ENCODE results near the gene LRRC26. TPM values are rescaled to one million over a fixed set of nuclear protein-coding genes. Genes with fewer than 3 reads are reported as not detected.

Gene LRRC26
- total and polyA plus RNA-seq, 2 of the 13 experiments (the other 11 are each of a cell fraction or from before 2014, with no cell fraction given), result not detected

- FAIRE-seq (no peak), ATAC-seq (peak; percentile 10; the same call in 1 of the 3 replicates), DNase-seq (ENCODE audit: low spot score) (no peak)
- Histone ChIP-seq H3K79me2 (ENCODE audit: insufficient read depth, low read length) (no peaks in the 10 kb centered on the region), H3K4me3 (replicated peaks in 1 of 3; ENCODE audit: insufficient read depth in 1 of 3, low read depth in 2 of 3, low read length in 3 of 3) (no peak overlapping the region), H3K27me3 (ENCODE audit: control insufficient read depth in 1 of 2, insufficient read depth in 2 of 2, low read length in 2 of 2) (peaks cover 16 to 63% of the 10 kb centered on the region in 2 experiments), H3K4me2 (ENCODE audit: low read depth, low read length) (no peak overlapping the region), H3K9me3 (ENCODE audit: low read length) (no peaks in the 10 kb centered on the region), H4K20me1 (ENCODE audit: insufficient read depth, low read length) (no peaks in the 10 kb centered on the region), H3K9ac (ENCODE audit: insufficient read depth, low read depth, low read length) (no peak overlapping the region), H3K4me1 (ENCODE audit: insufficient read depth, low read length) (peaks cover 19% of the 10 kb centered on the region), H2AFZ (ENCODE audit: low read length) (no peak overlapping the region), H3K27ac (ENCODE audit: extremely low read length, insufficient read depth, low read length) (no peak overlapping the region), H3K36me3 (replicated peaks in 1 of 2; ENCODE audit: control insufficient read depth in 1 of 2, insufficient read depth in 2 of 2, low read length in 2 of 2) (no peaks in the 10 kb centered on the region)
- ChIA-PET CTCF (ENCODE audit: low intra/inter-chr PET ratio, low total read pairs) (no interaction called here), POLR2A (no interaction called here)
- TF ChIP-seq IKZF1 (IDR thresholded peaks at IDR 0.05), result no peak
- peak; percentile 55 to 89 for TF ChIP-seq REST (IDR thresholded peaks at IDR 0.05; ENCODE audit: borderline replicate concordance in 1 of 2, low read depth in 1 of 2, low read length in 2 of 2)
- TF ChIP-seq MIER2 (CRISPR knock-in tag; IDR thresholded peaks at IDR 0.05), result peak; percentile 76; the same call in 1 of the 2 replicates
- no peak for TF ChIP-seq MTA3 (CRISPR knock-in tag; IDR thresholded peaks at IDR 0.05)
- no TSS peak for BruUV-seq (replicated peaks)
- intact Hi-C loops (cut with micrococcal nuclease; ENCODE audit: unreplicated experiment), result no loop called here
- in situ Hi-C loops (cut with HindIII; ENCODE audit: extremely low pct_ligation_motif_present, low pct_unique_long_range_greater_than_20kb), result no loop called here
- WGBS (ENCODE audit: low lambda C conversion rate), result 0% methylated on average over 4 of the region's 9 CpGs
Measured at GRCh38 chr9:137146527-137146918, 23.3 kb downstream of the LRRC26 start.

Measured in HepG2 (cell line).